Activated CD8-positive, alpha-beta T cell treated with anti-CD3 and anti-CD28 coated beads for 36 hours (primary cell): ENCODE data around the gene TMEM119. TPM values are rescaled to one million over a fixed set of nuclear protein-coding genes. Genes with fewer than 3 reads are reported as not detected.

Source experiments
- ATAC-seq: fragments of 200-7000 bp; cut with Tn5 transposase; one replicate; pipeline ENCODE4 v1.10.0; 2021; ENCODE audit warnings: mild to moderate bottlenecking, moderate library complexity
- CTCF ChIA-PET: fragments of 350-600 bp; sonication (Branson Sonifier 250); formaldehyde crosslinking; loops from one replicate; lab custom pipeline; 2021; ENCODE audit warnings: antibody characterized with exemption; lab: Charles Lee
- POLR2A ChIA-PET: fragments of 350-600 bp; sonication (Branson Sonifier 250); formaldehyde crosslinking; loops from one replicate; lab custom pipeline; 2021; ENCODE audit warnings: antibody characterized with exemption; lab: Charles Lee
- DNase-seq: peaks from one replicate; pipeline ENCODE4 v3.0.0-alpha.2; 2020
- H3K27ac Mint-ChIP-seq: one replicate; pipeline ENCODE4 v1.8.0; 2021; ENCODE audit warnings: mild to moderate bottlenecking, mixed read lengths
- H3K27me3 Mint-ChIP-seq: one replicate; pipeline ENCODE4 v1.8.0; 2021; ENCODE audit warnings: mixed read lengths
- H3K36me3 Mint-ChIP-seq: one replicate; pipeline ENCODE4 v1.8.0; 2021; ENCODE audit warnings: low read depth, mixed read lengths
- H3K4me1 Mint-ChIP-seq: one replicate; pipeline ENCODE4 v1.8.0; 2021; ENCODE audit warnings: low read depth, mixed read lengths
- H3K4me3 Mint-ChIP-seq: one replicate; pipeline ENCODE4 v1.8.0; 2021; ENCODE audit warnings: mild to moderate bottlenecking, moderate library complexity, mixed read lengths
- H3K9me3 Mint-ChIP-seq: one replicate; pipeline ENCODE4 v1.8.0; 2021; ENCODE audit warnings: mixed read lengths
- CTCF ChIP-seq: fragments of 200-600 bp; IDR thresholded peaks from one replicate; pipeline ENCODE4 v1.8.0; 2022; ENCODE audit warnings: antibody characterized with exemption, mild to moderate bottlenecking
- intact Hi-C: fragments of 100-400 bp; cut with micrococcal nuclease; formaldehyde crosslinking; loops from one replicate; pipeline ENCODE4 v1.10.0; 2022
- total RNA-seq, 2 experiments: library from RNA; stranded (reverse); gene quantifications; one replicate each; pipeline ENCODE4 v1.2.3, GENCODE V29; 2021

The TMEM119 gene
- total RNA-seq, 2 experiments from 2014 or later, result not detected

GRCh38 chr12:108581311-108582227, 16.3 kb downstream of the TMEM119 start:
- H3K27ac Mint-ChIP-seq, result no peak overlapping the region
- ChIA-PET CTCF (interaction anchor here (0.8 to 1.0 kb wide), 2 partner anchors 12 to 222 kb away, joined by 3 read pairs; no protein-coding TSS in a partner anchor), POLR2A (no interaction called here)
- ATAC-seq, result no peak
- H3K4me3 Mint-ChIP-seq, result no peak overlapping the region
- no peaks in the 10 kb centered on the region for H3K27me3 Mint-ChIP-seq
- intact Hi-C loops, result no loop called here
- peaks cover 6% of the 10 kb centered on the region for H3K9me3 Mint-ChIP-seq
- no peak for TF ChIP-seq CTCF
- H3K4me1 Mint-ChIP-seq, result peaks cover 4% of the 10 kb centered on the region
- no peaks in the 10 kb centered on the region for H3K36me3 Mint-ChIP-seq
- no peak for DNase-seq

- Mint-ChIP-seq H3K4me3 (no peak overlapping the region), H3K27me3 (no peaks in the 10 kb centered on the region), H3K36me3 (no peaks in the 10 kb centered on the region), H3K27ac (no peak overlapping the region), H3K9me3 (peaks cover 6% of the 10 kb centered on the region), H3K4me1 (peaks cover 12% of the 10 kb centered on the region)
- POLR2A ChIA-PET, result no interaction called here
- intact Hi-C loops, result no loop called here
- TF ChIP-seq CTCF, result no peak
- CTCF ChIA-PET, result interaction anchor here (1.7 kb wide), 1 partner anchor 8 kb away, joined by 4 read pairs; no protein-coding TSS in a partner anchor
- no peak for DNase-seq
- ATAC-seq, result no peak
Observed at GRCh38 chr12:108580531-108580930, 17.4 kb downstream of the TMEM119 start.

GRCh38 chr12:108578813-108579212, 19.1 kb downstream of the TMEM119 start:
- TF ChIP-seq CTCF, result no peak
- Mint-ChIP-seq H3K27ac (no peak overlapping the region), H3K4me3 (no peak overlapping the region), H3K4me1 (peaks cover 27% of the 10 kb centered on the region), H3K36me3 (no peaks in the 10 kb centered on the region), H3K27me3 (no peaks in the 10 kb centered on the region), H3K9me3 (peaks cover 6% of the 10 kb centered on the region)
- ChIA-PET CTCF (interaction anchor here (24.3 kb wide), 1 partner anchor 37 kb away, joined by 645 read pairs; no protein-coding TSS in a partner anchor), POLR2A (interaction anchor here (0.9 kb wide), 1 partner anchor 39 kb away, joined by 4 read pairs; no protein-coding TSS in a partner anchor)
- ATAC-seq, result no peak
- intact Hi-C loops, result no loop called here
- no peak for DNase-seq

GRCh38 chr12:108578264-108578663, 19.6 kb downstream of the TMEM119 start:
- Mint-ChIP-seq H3K4me1 (peaks cover 31% of the 10 kb centered on the region), H3K27me3 (no peaks in the 10 kb centered on the region), H3K4me3 (no peak overlapping the region), H3K9me3 (peaks cover 6% of the 10 kb centered on the region), H3K36me3 (no peaks in the 10 kb centered on the region), H3K27ac (no peak overlapping the region)
- intact Hi-C loops, result no loop called here
- TF ChIP-seq CTCF, result no peak
- ATAC-seq (no peak), DNase-seq (no peak)
- POLR2A ChIA-PET, result interaction anchor here (0.5 to 1.4 kb wide), 3 partner anchors 10 to 823 kb away, joined by 3 to 4 read pairs (median 3); no protein-coding TSS in a partner anchor
- CTCF ChIA-PET, result interaction anchor here (24.3 kb wide), 1 partner anchor 37 kb away, joined by 645 read pairs; no protein-coding TSS in a partner anchor
